ENCODE measurements around the gene SHISAL1.

SHISAL1 gene

GRCh38 chr22:44288913-44289312 is 23.8 kb downstream of the SHISAL1 start:
- Mint-ChIP-seq H3K4me1 (ENCODE audit: low read depth) (no peaks in the 10 kb centered on the region), H3K4me3 (no peak overlapping the region), H3K27ac (no peak overlapping the region), H3K9me3 (peaks cover under 1% of the 10 kb centered on the region), H3K27me3 (no peaks in the 10 kb centered on the region), H3K36me3 (ENCODE audit: low read depth) (no peaks in the 10 kb centered on the region)

- Mint-ChIP-seq H3K9me3 (no peaks in the 10 kb centered on the region), H3K4me1 (ENCODE audit: low read depth) (no peaks in the 10 kb centered on the region), H3K27me3 (peaks cover 5% of the 10 kb centered on the region), H3K36me3 (ENCODE audit: low read depth) (no peaks in the 10 kb centered on the region), H3K27ac (no peak overlapping the region), H3K4me3 (no peak overlapping the region)
Measured at GRCh38 chr22:44287741-44288140, 25.0 kb downstream of the SHISAL1 start.

GRCh38 chr22:44287121-44287693 is 25.5 kb downstream of the SHISAL1 start:
- no peaks in the 10 kb centered on the region for H3K4me1 Mint-ChIP-seq (ENCODE audit: low read depth)
- H3K9me3 Mint-ChIP-seq = no peaks in the 10 kb centered on the region
- no peak overlapping the region for H3K27ac Mint-ChIP-seq
- H3K27me3 Mint-ChIP-seq = peaks cover 5% of the 10 kb centered on the region
- H3K4me3 Mint-ChIP-seq = no peak overlapping the region
- H3K36me3 Mint-ChIP-seq (ENCODE audit: low read depth) = no peaks in the 10 kb centered on the region

- H3K4me1 Mint-ChIP-seq (ENCODE audit: low read depth) = no peaks in the 10 kb centered on the region
- no peaks in the 10 kb centered on the region for H3K36me3 Mint-ChIP-seq (ENCODE audit: low read depth)
- peaks cover 5% of the 10 kb centered on the region for H3K27me3 Mint-ChIP-seq
- no peaks in the 10 kb centered on the region for H3K9me3 Mint-ChIP-seq
- no peak overlapping the region for H3K4me3 Mint-ChIP-seq
- H3K27ac Mint-ChIP-seq = no peak overlapping the region
Measured at GRCh38 chr22:44286646-44287045, 26.1 kb downstream of the SHISAL1 start.

GRCh38 chr22:44284711-44285110 is 28.0 kb downstream of the SHISAL1 start:
- Mint-ChIP-seq H3K27me3 (peaks cover 5% of the 10 kb centered on the region), H3K36me3 (ENCODE audit: low read depth) (no peaks in the 10 kb centered on the region), H3K4me1 (ENCODE audit: low read depth) (no peaks in the 10 kb centered on the region), H3K4me3 (no peak overlapping the region), H3K27ac (no peak overlapping the region), H3K9me3 (no peaks in the 10 kb centered on the region)

GRCh38 chr22:44281768-44282637 is 30.7 kb downstream of the SHISAL1 start:
- H3K4me3 Mint-ChIP-seq = no peak overlapping the region
- no peaks in the 10 kb centered on the region for H3K9me3 Mint-ChIP-seq
- H3K27me3 Mint-ChIP-seq = peaks cover 8% of the 10 kb centered on the region
- no peaks in the 10 kb centered on the region for H3K36me3 Mint-ChIP-seq (ENCODE audit: low read depth)
- H3K27ac Mint-ChIP-seq = no peak overlapping the region
- no peaks in the 10 kb centered on the region for H3K4me1 Mint-ChIP-seq (ENCODE audit: low read depth)

- H3K9me3 Mint-ChIP-seq = no peaks in the 10 kb centered on the region
- H3K27ac Mint-ChIP-seq = no peak overlapping the region
- peaks cover 8% of the 10 kb centered on the region for H3K27me3 Mint-ChIP-seq
- H3K4me1 Mint-ChIP-seq (ENCODE audit: low read depth) = no peaks in the 10 kb centered on the region
- H3K4me3 Mint-ChIP-seq = no peak overlapping the region
- H3K36me3 Mint-ChIP-seq (ENCODE audit: low read depth) = no peaks in the 10 kb centered on the region
Measured at GRCh38 chr22:44280665-44281188, 32.0 kb downstream of the SHISAL1 start.

GRCh38 chr22:44279069-44279360 is 33.7 kb downstream of the SHISAL1 start:
- Mint-ChIP-seq H3K36me3 (ENCODE audit: low read depth) (no peaks in the 10 kb centered on the region), H3K9me3 (no peaks in the 10 kb centered on the region), H3K27me3 (peaks cover 8% of the 10 kb centered on the region)

GRCh38 chr22:44278243-44279068 is 34.3 kb downstream of the SHISAL1 start:
- H3K4me3 Mint-ChIP-seq = no peak overlapping the region
- H3K27me3 Mint-ChIP-seq = peaks cover 6% of the 10 kb centered on the region
- no peaks in the 10 kb centered on the region for H3K9me3 Mint-ChIP-seq
- H3K36me3 Mint-ChIP-seq (ENCODE audit: low read depth) = no peaks in the 10 kb centered on the region
- H3K27ac Mint-ChIP-seq = no peak overlapping the region
- H3K4me1 Mint-ChIP-seq (ENCODE audit: low read depth) = no peaks in the 10 kb centered on the region

More at GRCh38 chr22:44279069-44279360, 33.7 kb downstream of the SHISAL1 start:
- no peak overlapping the region for H3K4me3 Mint-ChIP-seq
- H3K27ac Mint-ChIP-seq = no peak overlapping the region
- no peaks in the 10 kb centered on the region for H3K4me1 Mint-ChIP-seq (ENCODE audit: low read depth)

- peaks cover 3% of the 10 kb centered on the region for H3K27me3 Mint-ChIP-seq
- no peaks in the 10 kb centered on the region for H3K9me3 Mint-ChIP-seq
- no peak overlapping the region for H3K27ac Mint-ChIP-seq
- H3K4me3 Mint-ChIP-seq = no peak overlapping the region
- H3K36me3 Mint-ChIP-seq (ENCODE audit: low read depth) = no peaks in the 10 kb centered on the region
- H3K4me1 Mint-ChIP-seq (ENCODE audit: low read depth) = no peaks in the 10 kb centered on the region
Measured at GRCh38 chr22:44277386-44278135, 35.2 kb downstream of the SHISAL1 start.

GRCh38 chr22:44276706-44277356 is 35.9 kb downstream of the SHISAL1 start:
- H3K4me3 Mint-ChIP-seq = no peak overlapping the region
- no peak overlapping the region for H3K27ac Mint-ChIP-seq

GRCh38 chr22:44276041-44276440 is 36.7 kb downstream of the SHISAL1 start:
- H3K27me3 Mint-ChIP-seq = peaks cover 3% of the 10 kb centered on the region
- no peaks in the 10 kb centered on the region for H3K36me3 Mint-ChIP-seq (ENCODE audit: low read depth)
- no peak overlapping the region for H3K27ac Mint-ChIP-seq
- no peak overlapping the region for H3K4me3 Mint-ChIP-seq
- no peaks in the 10 kb centered on the region for H3K9me3 Mint-ChIP-seq
- no peaks in the 10 kb centered on the region for H3K4me1 Mint-ChIP-seq (ENCODE audit: low read depth)

More at GRCh38 chr22:44276706-44277356, 35.9 kb downstream of the SHISAL1 start:
- H3K9me3 Mint-ChIP-seq = no peaks in the 10 kb centered on the region
- no peaks in the 10 kb centered on the region for H3K4me1 Mint-ChIP-seq (ENCODE audit: low read depth)
- no peaks in the 10 kb centered on the region for H3K36me3 Mint-ChIP-seq (ENCODE audit: low read depth)
- H3K27me3 Mint-ChIP-seq = peaks cover 3% of the 10 kb centered on the region

GRCh38 chr22:44275631-44275995 is 37.1 kb downstream of the SHISAL1 start:
- Mint-ChIP-seq H3K9me3 (no peaks in the 10 kb centered on the region), H3K27ac (no peak overlapping the region), H3K4me1 (ENCODE audit: low read depth) (no peaks in the 10 kb centered on the region), H3K27me3 (peaks cover 3% of the 10 kb centered on the region), H3K4me3 (no peak overlapping the region), H3K36me3 (ENCODE audit: low read depth) (no peaks in the 10 kb centered on the region)

All from stimulated activated naive CD8-positive, alpha-beta T cell treated with anti-CD3 and anti-CD28 coated beads, Interleukin-15, Interleukin-2, amounts not matched to agents 100 ng/mL and 50 ng/mL, for 24 hours (primary cell).